GM23338 (cell line): ENCODE data around the gene BIRC5.

Experiments
- CREB1 ChIP-seq: fragments of 250-450 bp; sonication (Bioruptor Pico); IDR thresholded peaks from 2 replicates; pipeline ENCODE4 v1.5.0; 2020; ENCODE audit warnings: low read depth, mild to moderate bottlenecking, moderate library complexity
- EZH2 ChIP-seq: fragments of 200-600 bp; sonication (generic); IDR thresholded peaks from one replicate; pipeline ENCODE4 v1.8.0; 2017; ENCODE audit warnings: antibody characterized with exemption, mild to moderate bottlenecking, low read depth; ENCODE audit not compliant: unreplicated experiment
- EZH2phosphoT487 ChIP-seq: fragments of 200-600 bp; sonication (generic); IDR thresholded peaks from one replicate; pipeline ENCODE4 v1.8.1; 2018; ENCODE audit warnings: antibody characterized with exemption; ENCODE audit not compliant: unreplicated experiment
- JUNB ChIP-seq: IDR thresholded peaks from one replicate; pipeline ENCODE4 v1.6.1; 2016; ENCODE audit warnings: antibody characterized with exemption; ENCODE audit not compliant: unreplicated experiment
- POLR2AphosphoS5 ChIP-seq: IDR thresholded peaks from 2 replicates; pipeline ENCODE4 v1.6.1; 2016; ENCODE audit warnings: antibody characterized with exemption, low read depth
- STAT1 ChIP-seq: IDR thresholded peaks from one replicate; pipeline ENCODE4 v1.6.1; 2016; ENCODE audit warnings: antibody characterized with exemption; ENCODE audit not compliant: unreplicated experiment
- ZNF114 ChIP-seq: fragments of 250-450 bp; sonication (Bioruptor Pico); IDR thresholded peaks from 2 replicates; pipeline ENCODE4 v1.5.0; 2020; ENCODE audit warnings: mild to moderate bottlenecking, moderate library complexity
- ZNF331 ChIP-seq: fragments of 250-450 bp; sonication (Bioruptor Pico); IDR thresholded peaks from 2 replicates; pipeline ENCODE4 v1.5.0; 2020; ENCODE audit warnings: low read depth, mild to moderate bottlenecking, moderate library complexity
- TF ChIP-seq, protein P1 (sequence below), 2 experiments: fragments of 200-600 bp in 1 of 2; sonication (generic) in 1 of 2; conservative IDR thresholded peaks; 2 replicates each; pipeline versions ENCODE4 v1.5.1 to v1.6.1; 2016 to 2017; ENCODE audit warnings: antibody characterized with exemption in 2 of 2, low read depth in 2 of 2, mild to moderate bottlenecking in 2 of 2, moderate library complexity in 1 of 2
- TF ChIP-seq, protein P2 (sequence below): IDR thresholded peaks from one replicate; pipeline ENCODE4 v1.6.1; 2018; ENCODE audit warnings: antibody characterized with exemption; ENCODE audit not compliant: unreplicated experiment
- TF ChIP-seq, protein P3 (sequence below): IDR thresholded peaks from 2 replicates; pipeline ENCODE4 v1.6.1; 2016; ENCODE audit warnings: antibody characterized with exemption

DNA sequence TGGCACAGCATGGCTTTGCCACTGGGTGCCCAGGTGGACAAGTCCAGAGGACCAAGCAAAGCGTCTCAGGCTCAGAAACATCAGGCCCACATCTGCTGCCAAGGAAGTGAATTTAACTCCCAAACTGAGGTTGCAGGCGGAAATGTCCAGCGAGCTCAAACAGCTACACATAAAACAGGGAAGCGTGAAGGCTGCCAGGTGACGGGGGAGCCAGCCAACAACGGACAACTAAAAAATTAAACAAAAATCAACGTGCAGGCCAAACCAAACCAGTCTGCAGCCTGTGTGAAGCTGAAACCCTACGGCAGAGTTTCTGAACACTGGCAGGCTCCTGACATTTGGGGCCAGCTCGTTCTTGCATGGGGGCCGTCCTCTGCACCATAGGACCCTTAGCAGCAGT lies 29.7 kb upstream of the BIRC5 start:
- TF ChIP-seq, protein P1, sequence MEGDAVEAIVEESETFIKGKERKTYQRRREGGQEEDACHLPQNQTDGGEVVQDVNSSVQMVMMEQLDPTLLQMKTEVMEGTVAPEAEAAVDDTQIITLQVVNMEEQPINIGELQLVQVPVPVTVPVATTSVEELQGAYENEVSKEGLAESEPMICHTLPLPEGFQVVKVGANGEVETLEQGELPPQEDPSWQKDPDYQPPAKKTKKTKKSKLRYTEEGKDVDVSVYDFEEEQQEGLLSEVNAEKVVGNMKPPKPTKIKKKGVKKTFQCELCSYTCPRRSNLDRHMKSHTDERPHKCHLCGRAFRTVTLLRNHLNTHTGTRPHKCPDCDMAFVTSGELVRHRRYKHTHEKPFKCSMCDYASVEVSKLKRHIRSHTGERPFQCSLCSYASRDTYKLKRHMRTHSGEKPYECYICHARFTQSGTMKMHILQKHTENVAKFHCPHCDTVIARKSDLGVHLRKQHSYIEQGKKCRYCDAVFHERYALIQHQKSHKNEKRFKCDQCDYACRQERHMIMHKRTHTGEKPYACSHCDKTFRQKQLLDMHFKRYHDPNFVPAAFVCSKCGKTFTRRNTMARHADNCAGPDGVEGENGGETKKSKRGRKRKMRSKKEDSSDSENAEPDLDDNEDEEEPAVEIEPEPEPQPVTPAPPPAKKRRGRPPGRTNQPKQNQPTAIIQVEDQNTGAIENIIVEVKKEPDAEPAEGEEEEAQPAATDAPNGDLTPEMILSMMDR (conservative IDR thresholded peaks at IDR 0.05; ENCODE audit: low read depth in 2 of 2) = no peak
- TF ChIP-seq, protein P2, sequence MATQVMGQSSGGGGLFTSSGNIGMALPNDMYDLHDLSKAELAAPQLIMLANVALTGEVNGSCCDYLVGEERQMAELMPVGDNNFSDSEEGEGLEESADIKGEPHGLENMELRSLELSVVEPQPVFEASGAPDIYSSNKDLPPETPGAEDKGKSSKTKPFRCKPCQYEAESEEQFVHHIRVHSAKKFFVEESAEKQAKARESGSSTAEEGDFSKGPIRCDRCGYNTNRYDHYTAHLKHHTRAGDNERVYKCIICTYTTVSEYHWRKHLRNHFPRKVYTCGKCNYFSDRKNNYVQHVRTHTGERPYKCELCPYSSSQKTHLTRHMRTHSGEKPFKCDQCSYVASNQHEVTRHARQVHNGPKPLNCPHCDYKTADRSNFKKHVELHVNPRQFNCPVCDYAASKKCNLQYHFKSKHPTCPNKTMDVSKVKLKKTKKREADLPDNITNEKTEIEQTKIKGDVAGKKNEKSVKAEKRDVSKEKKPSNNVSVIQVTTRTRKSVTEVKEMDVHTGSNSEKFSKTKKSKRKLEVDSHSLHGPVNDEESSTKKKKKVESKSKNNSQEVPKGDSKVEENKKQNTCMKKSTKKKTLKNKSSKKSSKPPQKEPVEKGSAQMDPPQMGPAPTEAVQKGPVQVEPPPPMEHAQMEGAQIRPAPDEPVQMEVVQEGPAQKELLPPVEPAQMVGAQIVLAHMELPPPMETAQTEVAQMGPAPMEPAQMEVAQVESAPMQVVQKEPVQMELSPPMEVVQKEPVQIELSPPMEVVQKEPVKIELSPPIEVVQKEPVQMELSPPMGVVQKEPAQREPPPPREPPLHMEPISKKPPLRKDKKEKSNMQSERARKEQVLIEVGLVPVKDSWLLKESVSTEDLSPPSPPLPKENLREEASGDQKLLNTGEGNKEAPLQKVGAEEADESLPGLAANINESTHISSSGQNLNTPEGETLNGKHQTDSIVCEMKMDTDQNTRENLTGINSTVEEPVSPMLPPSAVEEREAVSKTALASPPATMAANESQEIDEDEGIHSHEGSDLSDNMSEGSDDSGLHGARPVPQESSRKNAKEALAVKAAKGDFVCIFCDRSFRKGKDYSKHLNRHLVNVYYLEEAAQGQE = no peak
- TF ChIP-seq EZH2 = no peak
- no peak for TF ChIP-seq POLR2AphosphoS5
- no peak for TF ChIP-seq EZH2phosphoT487
- no peak for TF ChIP-seq STAT1
- no peak for TF ChIP-seq CREB1 (CRISPR knock-in tag)
- no peak for TF ChIP-seq JUNB
- no peak for TF ChIP-seq ZNF331 (CRISPR knock-in tag)
- TF ChIP-seq ZNF114 (CRISPR knock-in tag) = no peak
- TF ChIP-seq, protein P3, sequence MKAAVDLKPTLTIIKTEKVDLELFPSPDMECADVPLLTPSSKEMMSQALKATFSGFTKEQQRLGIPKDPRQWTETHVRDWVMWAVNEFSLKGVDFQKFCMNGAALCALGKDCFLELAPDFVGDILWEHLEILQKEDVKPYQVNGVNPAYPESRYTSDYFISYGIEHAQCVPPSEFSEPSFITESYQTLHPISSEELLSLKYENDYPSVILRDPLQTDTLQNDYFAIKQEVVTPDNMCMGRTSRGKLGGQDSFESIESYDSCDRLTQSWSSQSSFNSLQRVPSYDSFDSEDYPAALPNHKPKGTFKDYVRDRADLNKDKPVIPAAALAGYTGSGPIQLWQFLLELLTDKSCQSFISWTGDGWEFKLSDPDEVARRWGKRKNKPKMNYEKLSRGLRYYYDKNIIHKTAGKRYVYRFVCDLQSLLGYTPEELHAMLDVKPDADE = no peak
